22Rv1 (cell line): ENCODE results near the gene RTL1.

Source experiments
- H3K27ac ChIP-seq: fragments of 450-650 bp; 2 replicates; pipeline ENCODE4 v1.5.1; 2017
- CTCF ChIP-seq: fragments of 450-650 bp; IDR thresholded peaks from 2 replicates; pipeline ENCODE4 v1.5.1; 2017; ENCODE audit warnings: mild to moderate bottlenecking
- ZFX ChIP-seq: fragments of 450-650 bp; IDR thresholded peaks from 2 replicates; pipeline ENCODE4 v1.6.1; 2017; ENCODE audit warnings: antibody characterized with exemption, borderline replicate concordance

RTL1 gene

GRCh38 chr14:100902295-100903133, 1.0 kb downstream of the RTL1 start:
- H3K27ac ChIP-seq = no peak overlapping the region
- TF ChIP-seq CTCF (peak; percentile 28), ZFX (no peak)

- TF ChIP-seq ZFX (no peak), CTCF (no peak)
- H3K27ac ChIP-seq = no peak overlapping the region
These were observed 1.9 kb downstream of the RTL1 start for GRCh38 chr14:100901391-100902183.

- TF ChIP-seq CTCF = peak; percentile 59
- no peak for TF ChIP-seq ZFX
- no peak overlapping the region for H3K27ac ChIP-seq
These were observed 2.6 kb downstream of the RTL1 start for GRCh38 chr14:100900837-100901390.

- H3K27ac ChIP-seq = no peak overlapping the region
- TF ChIP-seq ZFX (no peak), CTCF (no peak)
These were observed 3.4 kb downstream of the RTL1 start for GRCh38 chr14:100899884-100900771.

GRCh38 chr14:100898935-100899883, 4.3 kb downstream of the RTL1 start:
- H3K27ac ChIP-seq = no peak overlapping the region
- no peak for TF ChIP-seq CTCF
- no peak for TF ChIP-seq ZFX

- H3K27ac ChIP-seq = no peak overlapping the region
- TF ChIP-seq ZFX (no peak), CTCF (no peak)
These were observed 5.1 kb downstream of the RTL1 start for GRCh38 chr14:100898465-100898864.
